ENCODE results near the gene KAZN.
"Not testable (repeated sequence)": the region's sequence is repeated elsewhere in the genome, so short reads cannot be mapped to it uniquely, and the experiment has no call there.

Gene KAZN

DNA sequence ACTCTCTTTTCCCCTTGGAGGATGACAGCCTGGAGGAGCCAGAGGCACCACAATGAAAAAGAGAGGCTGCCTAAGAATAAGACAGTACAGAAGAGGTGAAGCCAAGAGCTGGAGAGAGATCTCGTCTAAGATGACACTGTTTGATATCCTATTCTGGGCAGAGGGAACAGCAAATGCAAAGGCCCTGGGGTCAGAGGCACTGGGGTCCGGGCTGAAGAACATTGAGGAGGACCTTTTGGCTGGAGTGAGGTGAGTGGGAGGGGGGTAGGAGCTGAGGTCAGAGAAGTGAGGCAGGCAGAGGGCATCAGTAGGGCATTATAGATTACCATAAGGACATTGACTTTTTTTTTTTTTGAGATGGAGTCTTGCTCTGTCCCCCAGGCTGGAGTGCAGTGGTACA, 535.8 kb downstream of the KAZN start:
- no peak for DNase-seq

- not testable (repeated sequence) for DNase-seq
Measured at GRCh38 chr1:15135604-15136003, 537.1 kb downstream of the KAZN start.

- DNase-seq, result no peak
Measured at GRCh38 chr1:15137809-15138208, 539.3 kb downstream of the KAZN start.

DNA sequence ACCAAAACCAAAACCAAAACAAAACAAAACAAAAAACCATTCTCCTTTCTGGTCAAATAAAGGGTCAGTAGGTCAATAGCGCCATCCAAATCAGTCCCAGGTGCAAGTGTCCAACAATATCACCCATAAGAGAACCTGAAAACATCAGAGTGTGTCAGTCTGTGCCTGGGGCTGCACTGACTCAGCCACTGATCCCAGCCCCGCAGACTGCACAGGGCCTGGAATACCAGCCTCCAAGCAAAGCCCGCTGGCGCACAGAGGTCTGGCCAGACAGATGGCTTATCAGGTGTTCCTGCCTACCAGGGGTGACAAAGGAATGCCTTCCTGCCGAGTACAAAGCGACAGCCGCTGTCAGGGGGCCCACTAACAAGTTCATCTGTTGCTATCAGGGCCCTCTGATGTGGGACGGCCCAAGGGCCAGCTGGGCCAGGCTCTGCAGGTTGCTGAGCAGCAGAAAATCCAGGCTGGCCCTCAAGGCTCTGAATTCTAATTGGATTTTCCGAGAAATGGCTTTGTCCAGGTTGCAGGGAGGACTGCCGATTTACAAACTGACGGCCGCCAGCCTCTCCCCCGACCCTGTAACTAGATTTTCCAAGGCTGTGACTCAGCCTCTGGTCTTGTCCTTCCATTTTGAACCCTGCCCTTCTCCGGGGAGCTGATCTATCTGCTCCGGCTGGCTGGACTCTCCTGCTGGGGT, 541.3 kb downstream of the KAZN start:
- DNase-seq, result no peak

GRCh38 chr1:15141935-15142539, 543.6 kb downstream of the KAZN start:
- DNase-seq, result peak; percentile 75

- DNase-seq, result no peak
Measured at GRCh38 chr1:15145327-15145726, 546.8 kb downstream of the KAZN start.

DNA sequence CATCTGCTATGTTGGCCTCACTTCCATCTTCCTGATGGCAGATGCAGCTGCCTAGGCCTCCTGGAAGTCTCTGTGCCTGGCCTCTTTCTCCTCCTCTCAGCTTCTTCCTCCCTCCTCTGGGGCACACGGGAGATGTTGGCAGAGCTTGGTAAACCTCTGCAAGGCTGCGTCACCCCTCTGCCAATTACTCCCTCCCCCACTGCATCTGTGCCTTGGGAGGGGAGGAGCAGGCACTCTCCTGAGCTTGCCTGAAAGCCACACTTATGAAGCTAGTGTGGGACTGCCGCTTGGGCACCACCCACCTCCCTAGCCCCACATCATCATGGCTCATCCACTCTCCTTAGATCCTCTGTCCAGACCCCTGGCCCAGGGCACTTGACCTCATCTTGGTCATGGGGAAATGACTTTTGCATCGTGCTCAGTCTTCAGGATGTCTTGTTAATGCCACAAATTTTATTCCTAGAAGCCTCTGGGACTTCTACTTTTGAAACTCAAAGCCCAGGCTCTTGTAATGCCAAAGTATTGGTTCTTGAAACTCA, 547.7 kb downstream of the KAZN start:
- no peak for DNase-seq

DNA sequence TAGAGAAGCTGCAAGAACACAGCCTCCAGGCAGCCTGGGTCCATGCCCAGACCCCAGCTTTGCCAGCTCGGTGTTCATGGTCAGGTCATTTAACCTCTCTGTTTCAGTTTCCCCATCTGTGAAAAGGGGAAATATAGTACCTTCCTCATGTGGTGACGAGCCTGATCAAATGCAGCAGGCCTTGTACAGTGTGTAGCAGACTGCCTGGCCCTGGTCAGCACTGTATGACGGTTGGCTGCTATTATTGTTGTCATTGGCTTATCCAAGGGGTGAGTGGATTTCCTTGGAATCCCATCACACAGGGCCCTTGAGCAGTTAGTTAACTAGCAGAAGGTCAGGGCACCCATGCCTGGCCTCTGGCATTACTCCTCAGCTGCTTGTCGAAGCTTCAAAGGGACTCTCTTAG, 548.5 kb downstream of the KAZN start:
- DNase-seq, result no peak

DNA sequence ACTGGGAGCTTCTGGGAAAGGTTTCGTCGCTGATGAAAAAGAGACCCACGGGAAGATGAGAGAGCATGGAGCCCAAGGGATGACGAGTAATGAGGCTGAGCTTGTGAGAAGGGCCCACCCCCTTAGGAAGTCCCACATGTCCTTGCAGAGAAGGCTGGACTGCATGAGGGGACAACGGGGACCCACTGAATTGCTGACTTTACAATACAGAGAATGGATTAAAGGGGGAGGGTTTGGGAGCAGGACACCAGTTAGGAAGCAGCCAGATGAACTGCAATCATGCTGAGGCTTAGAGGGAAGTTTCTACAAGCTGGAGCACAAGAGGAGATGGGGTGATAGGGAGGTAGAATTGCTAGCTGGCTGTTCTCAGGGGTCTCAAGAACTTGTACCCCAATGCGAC, 549.5 kb downstream of the KAZN start:
- no peak for DNase-seq

- no peak for DNase-seq
Measured at GRCh38 chr1:15148475-15148874, 550.0 kb downstream of the KAZN start.

- DNase-seq, result no peak
Measured at GRCh38 chr1:15148941-15149340, 550.5 kb downstream of the KAZN start.

- DNase-seq, result no peak
Measured at GRCh38 chr1:15150376-15150775, 551.9 kb downstream of the KAZN start.

- DNase-seq, result no peak
Measured at GRCh38 chr1:15151377-15151806, 552.9 kb downstream of the KAZN start.

- no peak for DNase-seq
Measured at GRCh38 chr1:15151871-15152270, 553.4 kb downstream of the KAZN start.

- DNase-seq, result peak; percentile 75
Measured at GRCh38 chr1:15152318-15153183, 554.1 kb downstream of the KAZN start.

DNA sequence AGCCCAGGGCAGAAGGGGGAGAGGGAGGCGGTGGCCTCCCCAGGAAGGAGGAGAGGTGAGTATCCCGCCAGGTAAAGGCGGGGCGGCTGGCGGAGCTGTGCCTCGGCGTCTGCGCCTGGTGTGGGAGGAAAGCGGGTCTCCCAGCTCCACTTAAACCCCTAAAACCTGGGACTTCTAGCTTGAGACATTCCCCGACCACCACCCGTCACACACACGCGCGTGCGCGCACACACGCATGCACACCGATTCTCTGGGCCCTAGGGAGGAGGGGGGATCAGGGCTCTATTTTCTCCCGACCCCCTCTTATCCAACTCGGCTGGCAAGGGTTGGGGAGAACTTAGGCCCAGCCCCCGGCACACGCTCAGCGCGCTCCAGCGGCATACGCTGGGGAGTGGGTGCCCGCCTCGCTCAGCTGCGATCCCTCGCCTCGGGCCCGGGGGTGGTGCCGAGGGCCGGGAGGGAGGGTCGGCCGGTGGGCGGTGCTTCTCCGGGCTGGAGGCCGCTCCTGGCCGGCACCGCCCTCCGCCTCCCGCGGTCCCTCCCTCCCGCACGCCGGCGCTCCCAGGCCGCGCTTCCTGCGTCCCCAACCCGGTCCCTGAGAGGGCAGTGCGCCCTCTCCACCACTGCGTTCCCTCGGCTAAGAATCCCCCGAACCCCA, 554.8 kb downstream of the KAZN start, which contains the start of gene TMEM51:
Gene TMEM51, plus strand, starts transcription at position 564 of the 658 bp plus-strand sequence. CDS start 61,341 bp downstream, outside the sequence.
- peak; percentile 34 for DNase-seq

DNA sequence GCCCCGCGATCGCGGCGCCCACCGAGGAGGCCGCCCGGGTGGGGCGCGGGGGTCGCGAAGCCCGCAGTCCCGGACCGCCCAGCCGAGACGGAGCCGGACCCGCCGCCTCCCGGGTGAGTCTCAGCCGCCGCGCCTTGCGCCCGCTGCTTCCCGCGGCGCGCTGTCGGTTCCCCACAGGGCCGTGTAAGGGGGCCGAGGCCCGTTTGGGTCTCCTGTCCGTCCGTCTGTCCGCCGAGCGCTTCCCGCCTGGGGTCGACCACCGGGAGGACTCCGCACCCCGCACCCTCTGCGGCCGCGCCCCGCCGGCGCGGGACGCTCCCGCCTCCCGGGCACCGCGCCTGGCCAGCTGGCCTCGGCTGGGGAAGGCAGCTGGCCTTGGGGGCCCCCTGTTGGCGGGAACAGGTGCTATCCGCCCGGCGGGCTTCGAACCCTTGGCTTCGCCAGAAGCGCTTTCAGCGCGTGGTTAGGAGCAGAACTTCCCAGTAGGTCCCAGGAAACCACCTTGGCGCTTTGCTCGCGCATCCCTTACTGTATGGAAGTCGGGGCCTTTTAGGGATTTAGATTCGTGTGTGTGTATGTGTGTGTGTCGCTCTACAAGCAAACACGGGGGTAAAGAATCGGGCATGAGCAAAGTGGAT, 555.5 kb downstream of the KAZN start:
- DNase-seq, result peak; percentile 43

DNA sequence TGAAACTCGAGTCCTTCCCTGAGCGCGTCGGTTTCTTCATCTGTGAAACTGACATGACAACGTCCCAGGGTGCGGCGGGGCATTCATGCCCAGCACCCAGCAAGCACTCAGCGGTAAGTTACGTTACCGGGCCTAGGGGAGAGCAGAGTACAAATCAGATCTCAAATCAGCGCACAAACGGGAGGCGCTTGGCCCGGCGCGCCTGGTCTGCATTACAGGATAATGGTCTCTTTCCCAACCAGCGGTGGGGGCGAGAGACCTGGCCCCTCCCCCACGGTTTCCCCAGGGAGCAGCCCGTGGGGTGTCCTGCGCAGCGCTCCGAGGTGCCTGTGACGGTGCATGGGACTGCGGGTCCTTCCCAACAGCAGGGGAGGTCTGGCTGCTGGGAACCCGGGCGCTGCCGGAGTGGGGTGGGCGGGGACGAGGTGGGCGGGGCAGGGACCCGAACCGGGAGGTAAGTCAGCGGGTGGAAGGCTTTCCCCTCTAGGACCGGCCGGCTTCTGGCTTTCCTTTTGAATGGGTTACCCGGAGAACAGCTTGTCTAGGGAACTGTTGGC, 556.1 kb downstream of the KAZN start:
- no peak for DNase-seq

GRCh38 chr1:15155191-15155590, 556.7 kb downstream of the KAZN start:
- no peak for DNase-seq

DNA sequence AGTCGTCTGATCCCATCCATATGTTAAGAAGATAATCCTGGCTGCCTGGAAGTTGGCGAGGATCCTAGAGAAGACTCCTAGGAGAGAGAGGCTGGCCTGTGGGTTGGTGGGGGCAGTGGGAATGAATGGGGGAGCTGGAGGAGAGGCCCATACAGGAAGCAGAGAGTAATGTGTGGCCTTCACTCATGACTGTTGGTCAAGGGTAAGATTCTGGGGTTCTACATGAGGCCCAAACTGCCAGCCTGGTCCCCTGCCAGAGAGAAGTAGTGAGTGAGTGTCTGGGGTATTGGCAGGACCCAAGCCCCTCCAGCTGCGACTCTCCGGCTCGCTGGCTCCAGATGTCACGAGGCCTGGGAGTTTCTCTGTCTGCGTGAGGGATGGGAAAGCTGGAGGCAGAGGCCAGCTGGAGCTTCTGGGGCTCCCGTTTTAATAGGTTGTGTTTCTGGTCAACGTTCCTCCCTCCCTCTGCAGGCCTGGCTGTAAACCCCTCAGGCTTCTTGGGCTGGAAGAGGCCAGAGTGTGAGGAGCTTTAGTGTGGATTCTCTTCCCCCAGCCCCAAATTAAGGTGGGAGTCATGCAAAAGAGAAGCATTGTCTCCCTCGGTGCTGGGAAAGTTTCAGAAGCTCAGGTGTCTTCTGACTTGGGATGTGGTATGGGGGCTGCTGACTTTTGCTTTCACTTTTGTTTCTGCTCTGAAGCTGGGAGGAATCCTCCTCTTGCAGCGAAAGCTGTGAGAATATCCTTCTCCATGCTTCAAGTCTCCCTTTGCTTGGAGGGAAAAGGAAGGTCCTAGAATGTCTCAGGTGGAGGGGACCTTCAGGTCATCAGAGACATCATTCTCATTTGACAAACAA, 557.6 kb downstream of the KAZN start:
- DNase-seq, result no peak

DNA sequence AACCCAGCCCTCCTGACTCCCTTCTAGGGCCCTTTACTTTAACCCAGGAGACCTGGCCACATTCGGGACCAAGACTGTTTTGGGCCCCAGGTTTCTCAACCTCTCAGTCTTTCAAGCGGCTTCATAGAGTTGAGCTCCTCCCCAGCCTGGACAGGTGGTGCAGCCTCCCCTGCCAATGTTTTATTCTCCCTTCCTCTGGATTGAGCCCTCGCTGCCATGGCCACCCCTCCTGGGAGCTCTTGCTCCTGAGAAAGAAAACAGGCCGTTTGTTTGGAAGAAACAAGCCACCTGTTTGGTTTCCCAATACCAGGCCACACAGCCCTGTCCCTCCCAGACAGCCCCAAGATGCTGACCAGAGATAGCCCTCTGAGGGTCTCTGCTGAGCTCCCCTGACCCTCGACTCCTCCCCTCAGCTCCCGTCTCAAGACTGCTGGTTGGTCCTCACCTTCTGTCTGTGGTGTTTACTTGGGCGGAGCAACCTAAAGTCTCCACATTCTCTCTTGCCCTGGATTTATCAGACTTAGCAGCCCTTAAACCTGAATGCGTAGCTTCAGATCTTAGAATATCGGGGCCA, 558.4 kb downstream of the KAZN start:
- DNase-seq, result no peak

Measured in fibroblast of skin of right biceps (primary cell).